GM21390 (cell line): ENCODE results near the gene TMCC1.

ENCODE experiments used
- ATAC-seq: cut with Tn5 transposase; IDR thresholded peaks from one replicate; pipeline ENCODE4 v1.9.1; 2021; ENCODE audit not compliant: unreplicated experiment

TMCC1 gene

DNA sequence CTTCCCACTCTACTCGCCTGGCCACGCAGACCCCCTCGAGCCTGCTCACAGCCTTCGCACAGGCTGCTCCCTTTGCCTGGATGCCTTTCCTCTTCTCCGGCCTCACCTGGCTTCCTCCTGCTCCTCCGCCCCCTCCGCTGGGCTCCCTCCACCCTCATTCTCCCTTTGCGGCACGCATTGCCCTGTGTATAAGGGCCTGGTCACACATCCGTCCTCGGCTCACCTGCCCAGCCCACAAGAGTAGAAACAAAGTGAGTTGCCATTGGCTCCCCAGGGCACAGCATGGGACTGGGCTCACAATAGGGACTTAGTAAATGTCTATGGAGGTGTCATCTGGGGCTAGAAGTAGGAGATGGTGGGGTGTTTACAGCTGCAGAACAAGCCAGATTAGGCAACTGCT, 291.2 kb downstream of the TMCC1 start:
- no peak for ATAC-seq

GRCh38 chr3:129601713-129602112, 291.8 kb downstream of the TMCC1 start:
- no peak for ATAC-seq

- no peak for ATAC-seq
Observed at GRCh38 chr3:129600348-129600747, 293.2 kb downstream of the TMCC1 start.

GRCh38 chr3:129599607-129600006, 293.9 kb downstream of the TMCC1 start:
- no peak for ATAC-seq

DNA sequence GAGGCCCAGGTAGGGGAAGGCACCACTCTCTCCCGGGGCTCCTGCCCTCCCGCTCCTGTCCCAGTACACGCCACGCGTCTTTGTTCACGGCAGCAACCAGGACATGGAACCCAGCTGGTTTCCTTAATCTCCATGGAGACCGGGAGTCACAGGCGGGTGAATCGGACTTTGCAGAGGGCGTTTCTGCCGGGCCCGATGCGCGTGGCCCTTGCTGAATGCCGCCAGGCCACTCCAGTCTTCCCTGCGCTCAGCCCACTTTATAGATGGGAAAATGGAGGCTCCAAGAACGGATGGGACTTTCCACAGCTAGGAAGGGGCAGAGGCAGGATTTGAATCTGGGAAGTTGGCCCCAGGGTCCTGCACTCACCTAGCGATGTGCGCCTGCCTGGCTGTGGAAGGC, 294.4 kb downstream of the TMCC1 start:
- ATAC-seq, result no peak

DNA sequence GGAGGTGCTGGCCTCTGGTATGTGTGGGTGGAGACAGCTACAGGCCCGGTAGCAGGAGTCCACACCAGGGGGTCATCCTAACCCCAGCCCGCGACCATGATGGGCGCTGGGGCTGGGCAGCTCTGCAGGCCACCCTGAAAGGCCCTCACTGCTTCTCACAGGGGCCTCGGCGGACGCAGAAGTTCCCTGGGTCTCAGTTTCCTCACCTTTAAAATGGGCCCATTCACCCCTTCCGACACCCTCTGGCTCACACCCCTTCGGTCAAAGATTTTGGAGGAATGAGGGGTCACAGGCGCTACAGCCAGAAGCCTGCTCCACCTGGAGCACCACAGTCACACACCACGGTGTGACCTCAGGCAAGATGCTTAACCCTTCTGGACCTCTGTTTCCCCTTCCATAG, 295.0 kb downstream of the TMCC1 start:
- ATAC-seq, result no peak

- no peak for ATAC-seq
Observed at GRCh38 chr3:129598000-129598381, 295.5 kb downstream of the TMCC1 start.
